HL-60 (cell line): Measurements from ENCODE around the gene PAK5.

Source experiments
- DNase-seq, 2 experiments: peaks; one replicate each; pipeline ENCODE4 v3.0.0-alpha.2; 2010 to 2020; ENCODE audit warnings: low read depth in 1 of 2, low spot score in 1 of 2
- H3K27ac ChIP-seq: fragments of 250-450 bp; sonication (Bioruptor Pico); replicated peaks from 2 replicates; pipeline ENCODE4 v1.5.1; 2020; ENCODE audit warnings: mild to moderate bottlenecking, moderate library complexity
- H3K27me3 ChIP-seq: fragments of 250-450 bp; sonication (Bioruptor Pico); 2 replicates; pipeline ENCODE4 v1.5.1; 2021; ENCODE audit warnings: mild to moderate bottlenecking, moderate library complexity; ENCODE audit not compliant: insufficient read depth, poor library complexity, severe bottlenecking
- H3K4me3 ChIP-seq: replicated peaks from 2 replicates; pipeline ENCODE4 v1.5.1; 2011; ENCODE audit warnings: mild to moderate bottlenecking, control low read depth, low read length; ENCODE audit not compliant: insufficient read depth
- GABPA ChIP-seq: IDR thresholded peaks from 2 replicates; pipeline ENCODE4 v1.6.1; 2012; ENCODE audit warnings: low read depth
- POLR2AphosphoS5 ChIP-seq: IDR thresholded peaks from 2 replicates; pipeline ENCODE4 v1.6.1; 2012; ENCODE audit warnings: low read depth
- SPI1 ChIP-seq: IDR thresholded peaks from 2 replicates; pipeline ENCODE4 v1.6.1; 2012; ENCODE audit warnings: low read depth, mild to moderate bottlenecking, borderline replicate concordance
- TF ChIP-seq, protein P1 (sequence below): IDR thresholded peaks from 2 replicates; pipeline ENCODE4 v1.6.1; 2012; ENCODE audit warnings: low read depth; ENCODE audit not compliant: insufficient replicate concordance
- TF ChIP-seq, protein P2 (sequence below): IDR thresholded peaks from one replicate; pipeline ENCODE4 v1.5.1; 2011; ENCODE audit warnings: low read length, control low read depth, inconsistent platforms; ENCODE audit not compliant: insufficient read depth

The PAK5 gene

DNA sequence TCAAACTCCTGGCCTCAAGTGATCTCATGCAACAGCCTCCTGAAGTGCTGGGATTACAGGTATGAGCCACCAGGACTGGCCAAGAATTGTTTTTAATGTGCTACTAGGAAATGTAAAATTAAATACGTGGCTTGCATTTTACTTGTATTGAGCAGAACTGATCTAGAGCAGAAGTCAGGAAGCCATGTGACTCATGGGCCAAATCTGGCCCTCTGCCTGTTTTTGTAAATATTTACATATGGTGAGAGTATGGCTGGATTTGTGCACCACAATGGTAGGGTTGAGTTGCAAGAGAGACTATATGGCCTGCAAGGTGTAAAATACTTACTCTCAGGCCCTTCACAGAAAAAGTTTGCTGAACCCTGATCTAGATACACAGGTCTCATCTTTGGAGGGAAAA lies 248.7 kb downstream of the PAK5 start:
- Histone ChIP-seq H3K27me3 (no peaks in the 10 kb centered on the region), H3K27ac (no peak overlapping the region), H3K4me3 (no peak overlapping the region)
- DNase-seq, result no peak
- TF ChIP-seq SPI1 (no peak), GABPA (no peak), POLR2AphosphoS5 (no peak)
- TF ChIP-seq, protein P1, sequence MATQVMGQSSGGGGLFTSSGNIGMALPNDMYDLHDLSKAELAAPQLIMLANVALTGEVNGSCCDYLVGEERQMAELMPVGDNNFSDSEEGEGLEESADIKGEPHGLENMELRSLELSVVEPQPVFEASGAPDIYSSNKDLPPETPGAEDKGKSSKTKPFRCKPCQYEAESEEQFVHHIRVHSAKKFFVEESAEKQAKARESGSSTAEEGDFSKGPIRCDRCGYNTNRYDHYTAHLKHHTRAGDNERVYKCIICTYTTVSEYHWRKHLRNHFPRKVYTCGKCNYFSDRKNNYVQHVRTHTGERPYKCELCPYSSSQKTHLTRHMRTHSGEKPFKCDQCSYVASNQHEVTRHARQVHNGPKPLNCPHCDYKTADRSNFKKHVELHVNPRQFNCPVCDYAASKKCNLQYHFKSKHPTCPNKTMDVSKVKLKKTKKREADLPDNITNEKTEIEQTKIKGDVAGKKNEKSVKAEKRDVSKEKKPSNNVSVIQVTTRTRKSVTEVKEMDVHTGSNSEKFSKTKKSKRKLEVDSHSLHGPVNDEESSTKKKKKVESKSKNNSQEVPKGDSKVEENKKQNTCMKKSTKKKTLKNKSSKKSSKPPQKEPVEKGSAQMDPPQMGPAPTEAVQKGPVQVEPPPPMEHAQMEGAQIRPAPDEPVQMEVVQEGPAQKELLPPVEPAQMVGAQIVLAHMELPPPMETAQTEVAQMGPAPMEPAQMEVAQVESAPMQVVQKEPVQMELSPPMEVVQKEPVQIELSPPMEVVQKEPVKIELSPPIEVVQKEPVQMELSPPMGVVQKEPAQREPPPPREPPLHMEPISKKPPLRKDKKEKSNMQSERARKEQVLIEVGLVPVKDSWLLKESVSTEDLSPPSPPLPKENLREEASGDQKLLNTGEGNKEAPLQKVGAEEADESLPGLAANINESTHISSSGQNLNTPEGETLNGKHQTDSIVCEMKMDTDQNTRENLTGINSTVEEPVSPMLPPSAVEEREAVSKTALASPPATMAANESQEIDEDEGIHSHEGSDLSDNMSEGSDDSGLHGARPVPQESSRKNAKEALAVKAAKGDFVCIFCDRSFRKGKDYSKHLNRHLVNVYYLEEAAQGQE, result no peak
- TF ChIP-seq, protein P2, sequence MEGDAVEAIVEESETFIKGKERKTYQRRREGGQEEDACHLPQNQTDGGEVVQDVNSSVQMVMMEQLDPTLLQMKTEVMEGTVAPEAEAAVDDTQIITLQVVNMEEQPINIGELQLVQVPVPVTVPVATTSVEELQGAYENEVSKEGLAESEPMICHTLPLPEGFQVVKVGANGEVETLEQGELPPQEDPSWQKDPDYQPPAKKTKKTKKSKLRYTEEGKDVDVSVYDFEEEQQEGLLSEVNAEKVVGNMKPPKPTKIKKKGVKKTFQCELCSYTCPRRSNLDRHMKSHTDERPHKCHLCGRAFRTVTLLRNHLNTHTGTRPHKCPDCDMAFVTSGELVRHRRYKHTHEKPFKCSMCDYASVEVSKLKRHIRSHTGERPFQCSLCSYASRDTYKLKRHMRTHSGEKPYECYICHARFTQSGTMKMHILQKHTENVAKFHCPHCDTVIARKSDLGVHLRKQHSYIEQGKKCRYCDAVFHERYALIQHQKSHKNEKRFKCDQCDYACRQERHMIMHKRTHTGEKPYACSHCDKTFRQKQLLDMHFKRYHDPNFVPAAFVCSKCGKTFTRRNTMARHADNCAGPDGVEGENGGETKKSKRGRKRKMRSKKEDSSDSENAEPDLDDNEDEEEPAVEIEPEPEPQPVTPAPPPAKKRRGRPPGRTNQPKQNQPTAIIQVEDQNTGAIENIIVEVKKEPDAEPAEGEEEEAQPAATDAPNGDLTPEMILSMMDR, result no peak

DNA sequence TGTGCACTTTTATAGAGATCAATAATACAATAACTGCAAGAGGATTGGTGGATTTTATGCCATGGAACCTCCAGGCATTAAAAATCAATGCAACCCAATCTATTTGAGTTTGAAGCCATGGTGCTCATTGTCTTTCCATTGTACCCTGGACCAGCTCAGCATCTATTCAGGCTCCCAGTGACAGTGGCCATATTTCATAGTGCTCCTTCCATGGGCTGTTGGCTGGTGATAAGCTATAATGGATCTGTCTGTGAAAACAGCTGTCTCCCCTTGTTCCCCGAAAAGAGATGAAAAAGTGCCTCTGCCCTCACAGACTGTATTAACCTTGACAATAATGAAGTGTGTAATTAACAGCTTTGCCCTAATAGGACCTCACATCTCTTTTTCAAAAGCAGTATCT lies 250.2 kb downstream of the PAK5 start:
- Histone ChIP-seq H3K27ac (no peak overlapping the region), H3K27me3 (no peaks in the 10 kb centered on the region), H3K4me3 (no peak overlapping the region)
- TF ChIP-seq, protein P2, result no peak
- TF ChIP-seq POLR2AphosphoS5, result no peak
- TF ChIP-seq, protein P1, result no peak
- no peak for TF ChIP-seq GABPA
- no peak for TF ChIP-seq SPI1
- DNase-seq, result no peak

DNA sequence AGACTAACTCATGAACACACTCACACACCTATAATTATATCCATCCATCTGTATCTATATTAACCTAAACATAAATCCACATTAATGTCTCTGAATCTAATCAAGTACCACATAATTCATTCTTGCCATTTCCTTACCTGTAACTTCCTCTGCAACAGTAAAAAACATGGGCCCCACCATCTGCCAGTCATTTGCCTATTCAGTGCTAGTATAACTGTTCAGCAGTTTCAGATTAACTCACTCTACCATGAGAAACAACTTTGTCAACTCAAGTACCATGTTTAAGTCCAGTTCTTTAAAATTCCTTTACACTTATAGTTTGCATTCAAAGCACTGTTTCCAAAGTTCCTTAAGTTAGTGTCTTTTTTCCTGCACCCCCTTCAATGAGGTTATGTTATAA lies 255.7 kb downstream of the PAK5 start:
- TF ChIP-seq POLR2AphosphoS5 (no peak), GABPA (no peak), SPI1 (no peak)
- TF ChIP-seq, protein P1, result no peak
- TF ChIP-seq, protein P2, result no peak
- Histone ChIP-seq H3K27ac (no peak overlapping the region), H3K4me3 (no peak overlapping the region), H3K27me3 (no peaks in the 10 kb centered on the region)
- no peak for DNase-seq
